SU-DHL-6 (cell line): ENCODE data around the gene SOX6.
"Not testable (repeated sequence)": the region's sequence is repeated elsewhere in the genome, so short reads cannot be mapped to it uniquely, and the experiment has no call there.

Experiments used
- H2AFZ ChIP-seq: fragments of 200-600 bp; sonication (generic); 2 replicates; pipeline ENCODE4 v1.6.1; 2014; ENCODE audit warnings: low read depth, mild to moderate bottlenecking, moderate library complexity, mixed read lengths, antibody characterized with exemption, low read length; ENCODE audit not compliant: severe bottlenecking
- H3F3A ChIP-seq: fragments of 200-600 bp; shearing (Covaris generic); 2 replicates; pipeline ENCODE4 v1.6.0; 2016; ENCODE audit warnings: antibody characterized with exemption, mild to moderate bottlenecking; ENCODE audit not compliant: insufficient read depth
- H3K27ac ChIP-seq: fragments of 200-600 bp; sonication (generic); 2 replicates; pipeline ENCODE4 v1.5.1; 2016; ENCODE audit warnings: low read depth, mild to moderate bottlenecking, low read length, moderate library complexity, mixed read lengths
- H3K27me3 ChIP-seq: fragments of 200-600 bp; sonication (generic), shearing (Covaris generic); 2 replicates; pipeline ENCODE4 v1.6.0; 2014; ENCODE audit warnings: mild to moderate bottlenecking, low read length
- H3K36me3 ChIP-seq: fragments of 200-600 bp; sonication (generic); 2 replicates; pipeline ENCODE4 v1.6.1; 2014; ENCODE audit warnings: mild to moderate bottlenecking, low read length, mixed read lengths
- H3K4me2 ChIP-seq: fragments of 300-600, 200-600 bp; shearing (Covaris generic), sonication (generic); 2 replicates; pipeline ENCODE4 v1.6.0; 2014; ENCODE audit warnings: low read length, low read depth, mild to moderate bottlenecking; ENCODE audit not compliant: poor library complexity, severe bottlenecking
- H3K4me3 ChIP-seq: fragments of 200-600 bp; sonication (generic); 2 replicates; pipeline ENCODE4 v1.5.1; 2014; ENCODE audit warnings: antibody characterized with exemption, low read length, mild to moderate bottlenecking, mixed read lengths; ENCODE audit not compliant: insufficient read depth, poor library complexity, severe bottlenecking
- H3K79me2 ChIP-seq: fragments of 200-600 bp; sonication (generic); 2 replicates; pipeline ENCODE4 v1.6.1; 2014; ENCODE audit warnings: mild to moderate bottlenecking, low read length, moderate library complexity; ENCODE audit not compliant: insufficient read depth
- H3K9ac ChIP-seq: fragments of 200-600 bp; sonication (generic); 2 replicates; pipeline ENCODE4 v1.7.0; 2014; ENCODE audit warnings: mild to moderate bottlenecking, low read length
- H3K9me2 ChIP-seq: fragments of 200-600 bp; sonication (generic); replicated peaks from 2 replicates; pipeline ENCODE4 v1.6.1; 2014; ENCODE audit warnings: low read length; ENCODE audit not compliant: insufficient read depth
- H3K9me3 ChIP-seq: fragments of 200-600 bp; sonication (generic); 2 replicates; pipeline ENCODE4 v1.6.1; 2014; ENCODE audit warnings: low read length, mixed read lengths; ENCODE audit not compliant: insufficient read depth
- H4K20me1 ChIP-seq: fragments of 200-600 bp; sonication (generic); 2 replicates; pipeline ENCODE4 v1.6.1; 2014; ENCODE audit warnings: low read depth, mild to moderate bottlenecking, antibody characterized with exemption, low read length, moderate library complexity, mixed read lengths
- CTCF ChIP-seq: fragments of 200-600 bp; sonication (generic); IDR thresholded peaks from one replicate; pipeline ENCODE4 v1.5.1; 2017; ENCODE audit warnings: antibody characterized with exemption, mild to moderate bottlenecking, low read length, moderate library complexity; ENCODE audit not compliant: insufficient read depth, poor library complexity, severe bottlenecking
- EZH2phosphoT487 ChIP-seq: fragments of 200-600 bp; sonication (generic), shearing (Covaris generic); conservative IDR thresholded peaks from 2 replicates; pipeline ENCODE4 v1.6.1; 2018; ENCODE audit warnings: mild to moderate bottlenecking, antibody characterized with exemption, low read length, moderate library complexity, mixed read lengths

Gene SOX6

DNA sequence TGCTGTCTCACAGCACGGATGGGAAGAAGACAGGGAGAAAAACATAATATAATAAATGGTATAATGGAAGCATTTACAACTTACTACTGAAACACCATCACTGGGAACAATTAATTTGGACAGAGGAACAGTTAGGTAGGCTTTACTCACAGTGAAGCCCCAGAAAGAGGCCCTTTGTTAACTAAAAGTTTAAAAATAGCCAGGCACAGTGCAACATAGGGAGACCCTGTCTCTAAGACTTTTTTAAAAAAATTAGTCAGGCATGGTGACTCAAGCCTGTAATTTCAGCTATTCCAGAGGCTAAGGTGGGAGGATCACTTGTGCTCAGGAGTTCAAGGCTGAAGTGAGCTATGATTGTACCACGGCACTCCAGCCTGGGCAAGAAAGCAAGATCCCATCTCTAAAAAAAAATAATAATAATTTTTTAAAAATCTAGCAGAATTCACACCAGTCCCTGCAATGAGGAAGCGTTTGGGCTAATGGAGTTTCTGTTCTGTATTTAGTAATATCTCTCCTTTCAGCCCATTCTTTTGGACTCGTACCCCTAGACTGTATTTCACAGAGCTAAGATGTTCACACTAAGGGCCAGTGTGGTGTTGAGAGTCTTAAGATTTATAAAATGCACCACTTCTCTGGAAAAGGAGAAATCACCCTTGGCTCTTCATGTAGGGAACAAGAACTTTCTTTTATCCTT, 275.5 kb downstream of the SOX6 start:
- Histone ChIP-seq H4K20me1 (no peaks in the 10 kb centered on the region), H3K79me2 (no peaks in the 10 kb centered on the region), H3K4me2 (no peak overlapping the region), H3K4me3 (no peak overlapping the region), H3K9me2 (0 out of 2 replicates have a peak, but pooled peaks cover 4% of the 10 kb centered on the region), H3K9ac (no peak overlapping the region), H3F3A (no peaks in the 10 kb centered on the region), H3K27me3 (no peaks in the 10 kb centered on the region), H3K9me3 (no peaks in the 10 kb centered on the region), H3K36me3 (no peaks in the 10 kb centered on the region), H3K27ac (no peak overlapping the region), H2AFZ (no peak overlapping the region)
- TF ChIP-seq EZH2phosphoT487 (no peak), CTCF (no peak)

DNA sequence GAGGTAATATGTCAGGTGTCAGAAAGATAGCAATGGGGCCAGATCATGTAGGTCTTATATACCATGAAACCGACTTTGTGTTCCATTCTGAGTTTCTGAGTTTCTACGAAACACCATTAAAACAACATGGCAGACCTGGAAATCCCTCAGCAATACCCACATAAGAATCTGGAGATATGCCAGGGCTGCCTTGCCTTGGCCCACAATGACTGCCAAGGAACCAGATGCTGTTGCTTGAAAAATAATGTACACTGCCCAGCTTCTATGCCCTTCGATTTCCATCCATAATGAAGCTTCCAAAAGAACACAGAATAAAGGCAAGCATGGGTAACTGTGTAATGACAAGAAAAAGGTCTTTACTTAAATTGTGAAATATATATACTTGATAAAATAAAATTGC, 277.4 kb downstream of the SOX6 start:
- Histone ChIP-seq H3K36me3 (no peaks in the 10 kb centered on the region), H2AFZ (no peak overlapping the region), H3F3A (no peaks in the 10 kb centered on the region), H3K4me2 (no peak overlapping the region), H3K9me2 (0 out of 2 replicates have a peak, but pooled peaks cover 3% of the 10 kb centered on the region), H3K79me2 (no peaks in the 10 kb centered on the region), H3K27ac (no peak overlapping the region), H4K20me1 (no peaks in the 10 kb centered on the region), H3K9ac (no peak overlapping the region), H3K4me3 (no peak overlapping the region), H3K9me3 (0 out of 2 replicates have a peak, but pooled peaks cover 6% of the 10 kb centered on the region), H3K27me3 (no peaks in the 10 kb centered on the region)
- TF ChIP-seq EZH2phosphoT487: no peak
- TF ChIP-seq CTCF: no peak

DNA sequence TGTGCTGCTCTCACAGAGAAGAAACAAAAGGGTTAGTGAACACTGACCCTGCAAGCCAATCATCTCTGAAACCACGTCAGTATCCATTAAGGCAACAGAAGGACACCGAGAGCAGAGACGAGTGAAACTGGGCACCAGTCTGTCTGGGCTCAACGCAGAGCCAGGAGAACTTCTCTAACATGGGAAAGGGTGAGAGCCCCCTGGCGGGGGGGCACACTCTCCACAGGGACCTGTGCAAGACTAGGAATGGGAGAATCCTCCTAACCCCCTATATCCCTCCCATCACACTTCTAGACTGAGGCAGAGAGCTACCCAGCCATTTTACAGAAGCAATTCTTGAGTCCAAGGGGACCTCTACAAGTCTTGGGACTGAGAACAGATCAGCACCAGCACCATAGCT, 285.8 kb downstream of the SOX6 start:
- no peaks in the 10 kb centered on the region for H3K36me3 ChIP-seq
- H3K9me3 ChIP-seq: 0 out of 2 replicates have a peak, but pooled peaks cover 6% of the 10 kb centered on the region
- H3K4me3 ChIP-seq: no peak overlapping the region
- no peaks in the 10 kb centered on the region for H3K9me2 ChIP-seq
- no peak overlapping the region for H3K4me2 ChIP-seq
- H3K79me2 ChIP-seq: no peaks in the 10 kb centered on the region
- H3K9ac ChIP-seq: no peak overlapping the region
- TF ChIP-seq EZH2phosphoT487 (no peak), CTCF (no peak)
- no peaks in the 10 kb centered on the region for H3F3A ChIP-seq
- no peaks in the 10 kb centered on the region for H3K27me3 ChIP-seq
- no peak overlapping the region for H2AFZ ChIP-seq
- no peaks in the 10 kb centered on the region for H4K20me1 ChIP-seq
- no peak overlapping the region for H3K27ac ChIP-seq

- H3K36me3 ChIP-seq, H3K9ac ChIP-seq, H3K27me3 ChIP-seq, H3K27ac ChIP-seq, H2AFZ ChIP-seq, H3K4me3 ChIP-seq, H4K20me1 ChIP-seq, H3K79me2 ChIP-seq, H3K9me3 ChIP-seq, H3K9me2 ChIP-seq, H3F3A ChIP-seq, H3K4me2 ChIP-seq: not testable (repeated sequence)
Observed at GRCh38 chr11:16067268-16067667, 289.1 kb downstream of the SOX6 start.
